T-helper 22 cell (primary cell): Measurements from ENCODE around the gene SAT2.
A peak's percentile ranks its signal among the peaks of the same experiment; 100 is the strongest.
"Not testable (repeated sequence)": the region's sequence is repeated elsewhere in the genome, so short reads cannot be mapped to it uniquely, and the experiment has no call there.

Experiments used
- DNase-seq: peaks from one replicate; pipeline ENCODE4 v3.0.0-alpha.2; 2020; ENCODE audit warnings: low read depth

SAT2 gene

DNA sequence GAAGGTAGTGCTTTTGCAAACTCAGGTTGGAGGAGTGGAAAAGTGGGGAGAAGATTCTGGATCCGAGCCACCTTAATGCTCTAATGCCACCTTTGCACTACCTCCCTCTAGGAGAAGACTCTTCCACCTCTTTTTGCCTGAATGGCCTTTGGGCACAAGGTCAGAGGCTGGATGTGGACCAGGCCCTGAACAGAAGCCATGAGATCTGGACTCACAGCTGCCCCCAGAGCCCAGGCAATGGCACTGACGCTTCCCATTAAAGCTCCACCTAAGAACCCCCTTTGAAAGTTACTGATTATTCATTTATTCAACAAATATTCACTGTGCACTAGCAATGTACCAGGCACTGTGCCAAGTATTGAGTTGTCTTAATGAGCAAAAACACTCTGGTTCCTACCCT is 5.5 kb upstream of the SAT2 start:
- DNase-seq = no peak

- DNase-seq = no peak
Measured at GRCh38 chr17:7632492-7632894, 4.9 kb upstream of the SAT2 start.

- no peak for DNase-seq
Measured at GRCh38 chr17:7631398-7632380, 4.1 kb upstream of the SAT2 start.

DNA sequence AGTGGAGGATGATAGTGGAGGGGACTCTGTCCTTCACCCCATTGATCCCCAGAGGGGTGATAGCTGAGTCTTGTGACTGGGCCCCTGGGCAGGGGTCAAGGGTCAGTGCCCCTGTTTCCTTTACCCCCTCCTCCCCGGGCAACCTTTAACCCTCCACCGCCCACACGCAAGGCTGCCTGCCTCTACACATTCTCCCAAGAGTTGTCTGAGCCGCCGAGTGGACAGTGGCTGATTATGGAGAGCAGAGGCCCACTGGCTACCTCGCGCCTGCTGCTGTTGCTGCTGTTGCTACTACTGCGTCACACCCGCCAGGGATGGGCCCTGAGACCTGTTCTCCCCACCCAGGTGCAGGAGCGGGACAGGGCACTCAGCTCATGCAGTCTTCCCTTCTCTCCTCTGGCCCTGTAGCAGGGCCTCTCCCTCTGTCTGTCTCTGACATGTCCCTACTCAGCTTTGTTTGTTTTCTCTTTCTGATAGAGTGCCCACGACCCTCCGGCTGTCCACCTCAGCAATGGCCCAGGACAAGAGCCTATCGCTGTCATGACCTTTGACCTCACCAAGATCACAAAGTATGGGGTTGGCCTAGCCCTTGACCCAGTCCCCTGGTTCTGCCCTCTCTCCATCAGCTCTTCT is 2.4 kb upstream of the SAT2 start, which contains the start of gene SHBG:
SHBG (plus strand) TSS at position 197 of the 633 bp plus-strand sequence; CDS start at position 235, 38 bp downstream.
- DNase-seq = no peak

DNA sequence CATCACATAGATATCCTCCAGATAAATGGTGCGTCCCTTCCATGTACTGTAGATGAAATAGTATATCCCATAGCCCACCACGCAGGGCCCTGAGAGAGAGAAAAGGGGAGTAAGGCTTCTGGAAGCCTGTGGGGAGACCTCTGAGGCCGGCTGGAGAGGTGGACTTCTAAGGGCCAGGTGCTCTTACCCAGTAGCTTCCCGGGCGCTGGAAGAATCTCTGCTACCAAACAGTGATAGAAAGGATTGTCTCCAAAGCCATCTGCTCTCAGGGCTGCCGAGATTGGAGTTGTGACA is 718 bp downstream of the SAT2 start:
- DNase-seq = no peak

DNA sequence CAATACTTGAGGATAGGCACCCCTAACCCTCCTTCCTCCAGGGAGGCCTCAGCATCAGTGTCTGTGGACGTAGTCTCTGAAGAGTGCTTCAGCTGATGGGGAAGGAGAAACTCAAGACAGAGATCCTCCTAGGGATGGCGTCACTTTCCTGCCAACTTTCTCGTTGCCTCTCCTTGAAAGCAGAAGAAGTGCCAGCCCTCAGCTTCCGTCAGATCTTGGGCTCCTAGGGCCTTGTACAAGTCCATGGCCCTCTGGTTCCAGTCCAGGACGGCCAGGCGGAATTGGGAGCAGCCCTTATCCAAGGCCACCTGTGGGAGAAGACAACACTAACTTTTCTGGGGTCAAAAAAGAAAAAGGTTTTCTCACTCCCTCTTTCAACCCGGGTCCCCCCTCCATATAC is 1.3 kb downstream of the SAT2 start:
- no peak for DNase-seq

- DNase-seq = not testable (repeated sequence)
Measured at GRCh38 chr17:7625749-7626148, 1.9 kb downstream of the SAT2 start.

- DNase-seq = no peak
Measured at GRCh38 chr17:7623661-7624060, 4.0 kb downstream of the SAT2 start.

- DNase-seq = no peak
Measured at GRCh38 chr17:7620835-7621234, 6.8 kb downstream of the SAT2 start.

DNA sequence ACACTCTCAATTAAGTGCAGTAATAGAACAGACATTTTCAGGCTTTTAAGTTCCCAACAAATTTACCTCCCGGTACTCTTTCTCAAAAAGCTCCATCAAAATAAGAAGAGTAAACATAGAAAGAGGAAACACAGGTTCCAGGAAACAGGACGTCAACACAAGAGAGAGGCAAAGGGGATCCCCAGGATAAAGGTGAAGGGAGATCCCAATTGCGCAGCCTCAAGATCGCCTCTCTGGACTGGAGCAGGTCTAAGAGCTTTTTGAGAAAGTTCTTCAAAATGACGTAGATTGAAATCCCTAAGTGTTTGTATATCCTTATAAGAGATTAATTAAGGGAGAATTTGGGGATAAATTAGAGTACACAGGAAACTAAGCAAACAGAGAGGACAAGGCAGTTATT is 9.0 kb downstream of the SAT2 start:
- no peak for DNase-seq

- DNase-seq = no peak
Measured at GRCh38 chr17:7615265-7615747, 12.3 kb downstream of the SAT2 start.

DNA sequence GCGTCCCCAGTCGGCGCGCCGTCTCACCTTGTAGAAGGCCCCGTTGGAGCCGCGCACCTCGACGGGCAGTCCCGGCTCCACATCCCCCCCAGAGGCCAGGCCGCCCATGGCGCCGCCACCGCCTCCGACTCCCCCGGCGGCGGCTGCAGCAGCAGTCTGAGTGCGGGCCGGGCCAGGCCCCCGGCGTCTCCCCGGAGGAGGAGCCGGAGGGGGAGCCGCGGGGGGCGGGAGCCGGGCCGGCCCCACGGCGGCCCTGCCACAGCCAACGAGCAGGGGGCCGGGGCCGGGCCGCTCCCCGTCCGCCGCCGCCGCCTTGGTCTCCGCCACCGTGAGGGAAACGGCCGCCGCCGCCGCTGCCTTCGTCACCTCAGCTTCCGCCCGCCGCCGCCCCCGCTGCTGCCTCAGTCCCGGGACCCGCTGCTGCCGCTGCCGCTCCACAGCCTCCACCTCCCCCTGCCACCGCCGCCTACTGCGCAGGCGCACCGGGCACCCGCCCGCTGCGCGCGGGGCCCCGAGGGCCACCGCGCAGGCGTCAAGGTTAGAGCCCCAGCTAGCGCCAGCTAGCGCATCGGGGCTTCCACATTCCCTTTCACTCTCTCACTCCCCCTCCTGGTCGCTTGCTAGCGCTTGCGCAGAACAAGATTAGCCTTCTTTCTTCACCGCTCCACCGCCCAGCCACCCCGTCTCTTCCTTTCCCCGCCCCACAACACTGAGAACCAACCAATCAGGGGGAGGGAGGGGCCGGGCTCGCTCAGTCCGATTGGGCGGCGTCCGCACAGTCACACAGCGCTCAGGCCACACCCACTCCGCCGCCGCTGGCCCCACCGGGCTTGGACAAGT is 13.0 kb downstream of the SAT2 start, which contains the start of gene FXR2:
FXR2 (minus strand) TSS at position 473 of the 840 bp plus-strand sequence; CDS start at position 108, 365 bp downstream.
- DNase-seq = peak; percentile 98

- DNase-seq = no peak
Measured at GRCh38 chr17:7613769-7614424, 13.7 kb downstream of the SAT2 start.

- no peak for DNase-seq
Measured at GRCh38 chr17:7612294-7612640, 15.4 kb downstream of the SAT2 start.

- DNase-seq = no peak
Measured at GRCh38 chr17:7611635-7612293, 15.9 kb downstream of the SAT2 start.

DNA sequence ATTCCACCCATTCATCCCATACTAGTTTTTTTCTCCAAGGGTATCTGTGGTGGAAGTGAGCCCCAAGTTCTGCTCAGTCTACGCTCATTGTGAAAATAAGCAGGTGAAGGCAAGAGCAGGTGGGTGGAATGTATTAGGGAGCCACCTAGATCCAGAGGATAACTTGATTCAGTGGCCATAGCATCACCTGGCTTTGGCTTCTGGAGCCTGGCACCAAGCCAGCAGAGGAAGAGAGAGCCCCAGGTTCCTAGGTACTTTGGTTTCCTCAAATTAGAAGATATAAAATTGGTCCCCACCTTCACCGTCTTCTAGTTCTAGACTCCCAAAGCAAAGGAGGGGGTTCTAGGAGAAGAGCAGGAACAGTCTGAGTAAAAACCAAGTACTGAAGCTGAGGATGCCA is 17.0 kb downstream of the SAT2 start:
- no peak for DNase-seq

DNA sequence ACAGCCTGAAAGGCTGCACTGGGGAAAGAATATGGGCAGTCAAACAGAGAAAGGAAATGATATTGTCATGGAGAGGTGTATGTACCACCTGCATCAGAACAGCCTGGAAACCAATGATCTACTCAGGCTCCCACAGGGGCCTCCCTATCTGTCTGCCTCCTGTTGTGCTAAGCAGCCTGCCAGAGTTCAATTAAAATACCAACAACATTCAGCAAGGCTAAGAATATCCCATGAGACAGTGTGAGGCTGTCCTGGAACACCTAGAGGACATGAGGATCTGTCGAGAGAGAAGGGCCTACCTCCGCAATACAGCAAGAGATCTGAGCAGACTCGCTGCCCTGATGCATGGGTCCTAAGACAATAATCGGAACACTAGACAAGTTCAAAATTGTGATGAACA is 21.3 kb downstream of the SAT2 start:
- DNase-seq = no peak

GRCh38 chr17:7597561-7597960 is 30.1 kb downstream of the SAT2 start:
- DNase-seq = not testable (repeated sequence)

DNA sequence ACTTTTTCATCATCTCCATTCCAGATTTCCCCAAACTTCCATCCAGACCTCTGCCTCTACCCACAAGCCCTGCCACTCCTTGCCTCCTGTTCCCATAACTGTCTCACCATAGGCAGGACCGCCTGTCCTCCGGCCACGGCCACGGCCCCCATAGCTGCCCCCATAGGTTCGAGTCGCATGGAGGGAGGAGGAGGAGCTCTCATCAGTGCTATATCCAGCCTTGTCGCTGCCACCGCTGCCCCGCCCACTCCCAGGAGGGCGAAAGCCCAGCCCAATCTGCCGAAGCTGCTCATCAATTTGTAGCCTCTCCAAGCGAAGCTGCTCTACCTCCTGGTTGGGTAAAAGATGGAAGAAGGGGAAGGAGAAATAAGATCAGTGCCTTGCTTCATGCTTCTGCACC is 34.3 kb downstream of the SAT2 start:
- DNase-seq = no peak

- no peak for DNase-seq
Measured at GRCh38 chr17:7592422-7593021, 35.1 kb downstream of the SAT2 start.

DNA sequence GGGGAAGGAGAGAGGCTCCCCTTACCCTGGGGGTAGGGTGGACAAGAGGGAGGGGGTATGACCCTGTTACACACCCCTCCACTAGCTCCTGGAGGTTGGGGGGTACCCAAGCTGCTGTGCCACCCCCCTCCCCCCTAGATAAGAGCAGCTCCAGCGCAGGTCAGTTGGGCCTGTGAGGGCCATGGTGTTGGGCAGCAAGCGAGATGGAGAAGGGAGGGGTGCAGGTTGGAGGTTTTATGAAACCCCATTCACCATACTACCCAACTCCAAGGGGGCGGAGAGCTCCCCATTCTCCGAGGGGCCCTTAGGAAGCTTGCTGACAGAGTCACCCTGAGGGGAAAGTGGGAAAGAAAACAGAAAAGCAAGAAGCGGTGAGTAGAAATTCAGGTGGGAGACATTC is 36.0 kb downstream of the SAT2 start:
- no peak for DNase-seq
